HG03103 (cell line): ENCODE data around the gene ZNF524.
A peak's percentile ranks its signal among the peaks of the same experiment; 100 is the strongest.
"Not testable (repeated sequence)": the region's sequence is repeated elsewhere in the genome, so short reads cannot be mapped to it uniquely, and the experiment has no call there.

Source experiments
- ATAC-seq: cut with Tn5 transposase; IDR thresholded peaks from one replicate; pipeline ENCODE4 v1.9.1; 2021; ENCODE audit warnings: low read depth; ENCODE audit not compliant: unreplicated experiment

ZNF524 gene

DNA sequence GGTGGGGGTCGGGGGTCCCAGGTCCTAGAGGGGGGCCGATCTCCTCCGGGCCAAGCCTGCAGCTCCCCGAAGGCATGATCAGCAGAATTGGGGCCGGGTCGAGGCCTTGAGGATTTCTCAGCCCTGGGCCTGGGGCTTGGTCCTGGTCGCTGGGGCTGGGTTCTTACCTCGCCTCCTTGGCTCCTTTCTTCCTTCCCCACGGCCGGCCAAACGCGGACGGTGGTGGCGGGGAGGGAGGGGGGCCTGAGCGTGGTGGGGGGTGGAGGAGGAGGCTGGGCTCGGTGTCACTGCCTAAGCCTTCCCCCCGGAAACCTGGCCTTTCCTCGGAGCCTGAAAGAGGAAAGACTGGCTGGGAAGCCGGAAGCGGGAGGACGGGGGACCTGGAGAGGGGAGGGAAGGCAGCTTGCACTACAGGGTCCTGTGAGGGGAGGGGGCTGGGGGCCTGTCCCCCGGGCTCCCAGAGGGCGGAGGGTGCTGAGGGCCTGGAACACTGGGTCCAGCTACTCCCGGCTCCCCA lies 19.4 kb upstream of the ZNF524 start, which contains the start of gene ZNF579:
ZNF579 (minus strand) TSS at position 221 of the 517 bp plus-strand sequence. CDS start 1,209 bp downstream, outside the sequence.
- peak; percentile 46 for ATAC-seq

DNA sequence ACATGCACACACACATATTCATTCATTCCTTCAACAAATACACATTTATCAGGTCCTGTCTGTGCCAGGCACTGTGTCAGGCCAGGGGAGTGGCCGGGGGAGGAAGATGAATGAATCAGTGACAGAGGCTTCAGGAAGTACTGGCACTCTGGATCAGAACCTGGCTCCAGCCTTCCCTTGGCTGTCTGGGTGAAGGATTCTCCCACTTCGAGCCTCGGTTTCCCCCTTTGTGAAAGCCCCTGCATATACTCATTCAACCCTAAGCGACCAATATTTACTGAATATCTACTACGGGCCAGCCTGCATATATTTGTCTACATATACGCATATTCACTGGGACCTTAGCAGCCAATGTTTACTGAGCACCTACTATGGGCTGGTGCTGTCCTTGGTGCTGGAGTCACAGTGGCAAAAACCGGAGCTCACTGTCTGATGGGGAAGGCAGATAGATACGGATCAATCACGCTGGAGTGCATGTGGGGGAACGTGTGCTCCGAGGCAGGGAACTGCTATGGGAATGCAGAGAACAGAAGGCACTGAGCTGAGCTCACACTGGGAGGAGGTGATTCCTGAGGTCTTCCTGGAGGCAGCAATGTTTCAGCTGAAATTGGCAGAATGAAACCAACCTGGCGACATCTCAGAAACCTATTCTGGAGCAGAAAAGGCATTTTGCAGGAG lies 18.8 kb upstream of the ZNF524 start:
- no peak for ATAC-seq

DNA sequence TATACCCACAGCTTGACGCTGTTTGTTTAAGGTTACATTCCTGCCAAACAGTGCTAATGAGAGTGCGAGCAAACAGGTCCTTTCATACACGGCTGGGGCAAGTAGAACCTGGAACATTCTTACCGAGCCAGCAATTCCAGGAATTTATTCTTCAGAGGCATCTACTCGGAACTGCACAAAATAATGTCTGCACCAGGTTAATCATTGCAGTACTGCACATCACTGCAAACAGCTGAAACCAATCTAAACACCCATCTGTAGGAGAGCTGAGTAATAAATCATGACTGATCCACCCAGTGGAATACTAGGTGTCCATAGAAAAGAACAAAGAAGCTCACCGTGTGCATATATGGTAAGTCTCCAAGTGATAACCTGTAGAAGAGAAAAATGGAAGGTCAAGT lies 18.3 kb upstream of the ZNF524 start:
- no peak for ATAC-seq

DNA sequence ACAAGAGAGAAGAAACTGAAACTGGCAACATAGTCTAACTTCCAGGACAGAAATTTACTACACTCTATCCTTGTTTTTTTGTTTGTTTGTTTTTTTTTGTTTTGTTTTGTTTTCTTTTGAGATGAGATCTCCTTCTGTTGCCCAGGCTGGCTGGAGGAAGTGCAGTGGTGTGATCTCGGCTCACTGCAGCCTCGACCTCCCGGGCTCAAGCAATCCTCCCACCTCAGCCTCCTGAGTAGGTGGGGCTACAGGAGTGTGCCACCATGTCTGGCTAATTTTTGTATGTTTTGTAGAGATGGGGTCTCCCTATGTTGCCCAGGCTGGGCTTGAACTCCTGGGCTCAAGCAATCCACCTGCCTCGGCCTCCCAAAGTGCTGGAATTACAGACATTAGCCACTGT lies 17.8 kb upstream of the ZNF524 start:
- not testable (repeated sequence) for ATAC-seq

DNA sequence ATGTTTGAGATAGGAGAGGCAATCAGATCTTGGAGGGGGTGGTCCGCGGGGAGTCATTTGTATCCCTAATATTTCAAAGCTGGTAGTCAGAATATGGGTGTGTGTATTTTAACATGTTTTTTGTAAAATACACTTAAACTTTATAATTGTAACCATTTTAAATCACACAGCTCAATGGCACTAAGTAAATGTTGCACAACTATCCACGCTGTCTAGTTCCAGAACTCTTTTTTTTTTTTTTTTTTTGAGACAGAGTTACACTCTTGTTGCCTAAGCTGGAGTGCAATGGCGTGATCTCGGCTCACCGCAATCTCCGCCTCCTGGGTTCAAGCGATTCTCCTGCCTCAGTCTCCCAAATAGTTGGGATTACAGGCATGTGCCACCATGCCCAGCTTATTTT lies 16.2 kb upstream of the ZNF524 start:
- ATAC-seq, result not testable (repeated sequence)

DNA sequence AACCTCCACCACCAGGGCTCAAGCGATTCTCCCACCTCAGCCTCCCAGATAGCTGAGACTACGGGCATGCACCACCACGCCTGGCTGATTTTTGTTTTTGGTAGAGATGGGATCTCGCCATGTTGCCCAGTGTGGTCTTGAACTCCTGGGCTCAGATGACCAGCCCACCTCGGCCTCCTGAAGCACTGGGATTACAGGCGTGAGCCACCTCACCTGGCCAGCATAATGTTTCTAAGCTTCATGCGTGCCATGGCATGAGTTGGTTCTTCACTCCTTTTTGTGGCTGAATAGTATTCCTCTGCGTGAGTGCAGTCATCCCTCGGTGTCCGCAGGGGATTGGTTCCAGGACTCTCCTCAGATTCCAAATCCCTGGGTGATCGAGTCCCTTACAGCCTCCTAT lies 15.2 kb upstream of the ZNF524 start:
- ATAC-seq, result no peak

GRCh38 chr19:55585658-55586339 lies 14.3 kb upstream of the ZNF524 start:
- ATAC-seq, result no peak

GRCh38 chr19:55586976-55587668 lies 13.0 kb upstream of the ZNF524 start:
- ATAC-seq, result peak; percentile 93

GRCh38 chr19:55588738-55589137 lies 11.3 kb upstream of the ZNF524 start:
- no peak for ATAC-seq

DNA sequence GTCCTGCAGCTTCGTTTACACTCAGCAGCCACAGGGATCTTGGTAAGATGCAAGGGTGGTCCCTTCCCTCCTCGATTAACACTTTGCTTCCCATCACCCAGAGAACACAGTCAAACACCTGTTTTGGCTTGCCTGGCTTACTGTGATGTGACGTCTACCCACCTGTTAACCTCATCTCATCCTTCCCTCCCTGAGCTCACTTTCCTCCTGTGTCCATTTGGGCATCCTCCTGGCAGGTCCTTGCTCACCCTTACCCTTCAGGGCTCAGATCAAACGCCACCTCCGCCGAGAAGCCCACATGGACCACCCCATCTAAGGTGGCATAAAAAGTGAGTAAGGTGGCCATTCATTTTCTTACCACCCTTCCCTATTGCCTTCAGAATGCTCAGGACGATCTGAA lies 10.0 kb upstream of the ZNF524 start:
- ATAC-seq, result no peak

GRCh38 chr19:55590617-55591016 lies 9.5 kb upstream of the ZNF524 start:
- ATAC-seq, result no peak

DNA sequence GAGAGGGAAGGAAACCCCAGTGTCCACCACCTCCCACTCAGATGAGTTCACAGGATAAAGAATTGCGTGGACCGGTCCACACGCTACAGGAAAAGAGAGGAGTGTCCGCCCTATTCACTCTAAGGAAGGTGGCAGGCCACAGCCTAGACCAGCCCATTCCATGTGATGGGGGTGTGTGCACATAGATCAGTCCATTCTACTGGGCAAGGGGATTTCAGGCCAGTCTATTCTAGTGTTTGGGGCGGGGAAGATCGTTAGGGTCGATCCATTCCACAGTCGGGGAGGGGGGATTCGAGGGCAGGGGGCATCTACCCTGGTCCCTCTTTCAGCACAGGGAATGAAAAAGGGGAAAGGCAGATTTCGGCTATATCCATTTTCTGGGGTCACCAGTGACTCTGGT lies 8.5 kb upstream of the ZNF524 start:
- no peak for ATAC-seq

- no peak for ATAC-seq
Observed at GRCh38 chr19:55592391-55593090, 7.5 kb upstream of the ZNF524 start.

- no peak for ATAC-seq
Observed at GRCh38 chr19:55593096-55593772, 6.9 kb upstream of the ZNF524 start.

DNA sequence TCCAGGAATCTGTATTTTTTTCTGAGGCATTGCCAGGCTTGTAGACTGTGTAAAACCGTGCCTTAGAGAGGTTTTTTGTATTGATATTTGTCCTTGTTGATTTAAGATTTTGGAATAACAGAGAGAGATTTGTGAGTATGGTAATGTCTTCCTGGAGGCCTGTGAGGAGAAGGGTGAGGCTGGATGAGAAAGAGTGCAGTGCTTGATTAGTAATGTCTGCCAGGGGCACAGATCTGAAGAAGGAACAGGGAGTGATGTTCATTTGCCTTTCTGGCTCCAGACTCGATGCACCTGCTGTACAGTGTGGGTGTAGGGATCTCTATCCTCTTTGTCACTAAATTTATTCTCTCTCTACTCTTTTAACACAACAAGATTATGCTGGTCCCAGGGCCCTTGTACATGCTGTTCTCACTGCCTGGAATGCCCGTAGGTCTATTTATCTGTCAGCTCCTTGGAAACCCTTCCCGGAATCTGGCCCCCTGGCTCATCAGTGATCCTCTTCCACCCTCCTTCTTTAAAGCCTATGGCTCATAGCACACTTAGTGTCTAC lies 5.0 kb upstream of the ZNF524 start:
- no peak for ATAC-seq

DNA sequence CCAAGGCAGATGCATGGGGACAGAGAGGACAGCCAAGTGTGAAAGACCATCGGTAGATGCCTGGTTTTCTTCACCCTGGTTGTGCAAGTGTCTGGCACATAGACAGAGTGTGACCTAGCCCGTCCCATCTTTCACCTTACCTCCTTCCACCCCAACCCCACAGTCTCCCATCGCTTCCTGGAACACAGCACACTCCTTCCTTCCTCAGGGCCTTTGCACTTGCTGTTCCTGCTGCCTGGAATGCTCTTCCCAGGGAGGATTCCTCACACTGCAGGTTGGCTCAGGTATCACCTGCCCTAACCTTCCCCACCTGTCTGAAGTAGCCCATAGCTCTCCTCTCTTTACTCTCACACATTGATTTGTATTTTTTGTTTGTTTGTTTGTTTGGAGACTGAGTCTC lies 3.8 kb upstream of the ZNF524 start:
- ATAC-seq, result no peak

DNA sequence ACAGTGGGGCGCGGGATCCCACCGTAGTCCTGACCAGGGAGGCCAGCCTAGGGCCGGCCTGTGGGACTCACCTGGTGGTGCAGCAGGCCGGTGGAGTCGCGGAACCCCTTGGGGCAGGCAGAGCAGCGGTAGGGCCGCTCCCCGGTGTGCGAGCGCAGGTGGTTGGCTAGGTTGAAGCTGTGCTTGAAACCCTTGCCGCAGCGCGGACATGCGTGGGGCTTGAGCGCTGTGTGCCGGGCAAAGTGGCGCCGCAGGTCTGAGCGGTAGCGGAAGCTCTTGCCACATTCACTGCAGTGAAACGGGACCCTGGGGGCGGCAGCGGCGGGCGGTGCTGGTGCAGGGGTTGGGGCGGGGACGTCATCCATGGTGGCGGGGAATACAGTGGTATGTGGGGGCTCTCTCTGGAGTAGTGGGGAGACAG lies 2.6 kb upstream of the ZNF524 start:
- no peak for ATAC-seq

- no peak for ATAC-seq
Observed at GRCh38 chr19:55598034-55598433, 2.1 kb upstream of the ZNF524 start.

DNA sequence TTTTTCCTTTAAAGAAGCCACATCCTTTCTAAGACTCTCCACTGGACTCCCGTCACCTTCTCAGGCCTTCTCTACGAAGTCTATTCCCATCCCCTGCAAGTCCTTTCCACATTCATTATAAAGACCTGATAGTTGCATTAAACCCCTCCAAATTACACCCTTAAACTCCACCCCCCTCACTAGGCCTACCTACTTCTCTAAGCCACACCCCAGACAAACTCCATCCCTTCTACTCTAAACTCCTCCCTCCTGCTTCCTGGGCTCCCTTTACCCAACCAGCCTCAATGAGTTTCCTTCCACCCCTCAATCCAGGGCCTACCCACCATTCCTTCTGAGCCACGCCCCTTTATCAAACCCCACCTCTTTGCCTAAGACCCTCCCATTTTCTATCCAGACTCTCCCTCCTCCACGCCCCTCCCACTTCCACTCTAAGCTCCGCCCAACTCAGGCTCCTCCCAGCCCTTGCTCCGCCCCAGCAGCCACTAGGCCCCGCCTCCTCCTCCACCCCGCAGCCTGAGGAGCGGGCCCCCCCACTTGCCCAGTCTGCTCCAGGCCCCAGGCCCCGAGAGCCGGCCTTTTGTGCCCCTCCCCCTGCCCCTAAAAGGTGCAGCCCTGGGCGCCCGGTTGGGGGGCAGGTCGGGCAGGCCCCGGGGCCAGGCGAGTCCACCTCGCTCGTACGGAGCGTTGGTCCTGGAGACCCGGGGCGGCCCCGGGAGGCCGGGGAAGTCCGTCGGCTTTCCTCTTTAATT lies 1.2 kb upstream of the ZNF524 start:
- peak; percentile 43 for ATAC-seq
